GM19467 (cell line): Measurements from ENCODE around the gene CAB39.
A peak's percentile ranks its signal among the peaks of the same experiment; 100 is the strongest.

Source experiments
- ATAC-seq: cut with Tn5 transposase; IDR thresholded peaks from one replicate; pipeline ENCODE4 v1.9.1; 2021; ENCODE audit warnings: mild to moderate bottlenecking, moderate library complexity; ENCODE audit not compliant: unreplicated experiment

The CAB39 gene

GRCh38 chr2:230811508-230811907 is 98.9 kb downstream of the CAB39 start:
- ATAC-seq = no peak

- ATAC-seq = no peak
These were observed 99.4 kb downstream of the CAB39 start for GRCh38 chr2:230812033-230812432.

- no peak for ATAC-seq
These were observed 102.0 kb downstream of the CAB39 start for GRCh38 chr2:230814616-230815015.

- ATAC-seq = no peak
These were observed 102.4 kb downstream of the CAB39 start for GRCh38 chr2:230815088-230815487.

GRCh38 chr2:230816735-230817134 is 104.1 kb downstream of the CAB39 start:
- no peak for ATAC-seq

GRCh38 chr2:230819433-230819832 is 106.8 kb downstream of the CAB39 start:
- ATAC-seq = no peak

GRCh38 chr2:230821261-230821990 is 108.8 kb downstream of the CAB39 start:
- no peak for ATAC-seq

- no peak for ATAC-seq
These were observed 109.4 kb downstream of the CAB39 start for GRCh38 chr2:230821991-230822520.

GRCh38 chr2:230823264-230823964 is 110.8 kb downstream of the CAB39 start:
- no peak for ATAC-seq

GRCh38 chr2:230824406-230824978 is 111.8 kb downstream of the CAB39 start:
- no peak for ATAC-seq

GRCh38 chr2:230825354-230825753 is 112.7 kb downstream of the CAB39 start:
- ATAC-seq = no peak

GRCh38 chr2:230827774-230828271 is 115.2 kb downstream of the CAB39 start:
- ATAC-seq = no peak

GRCh38 chr2:230828272-230828961 is 115.8 kb downstream of the CAB39 start:
- no peak for ATAC-seq

- ATAC-seq = no peak
These were observed 116.7 kb downstream of the CAB39 start for GRCh38 chr2:230829293-230829692.

- no peak for ATAC-seq
These were observed 117.3 kb downstream of the CAB39 start for GRCh38 chr2:230829959-230830358.

GRCh38 chr2:230830428-230830827 is 117.8 kb downstream of the CAB39 start:
- ATAC-seq = no peak

- ATAC-seq = no peak
These were observed 127.7 kb downstream of the CAB39 start for GRCh38 chr2:230840301-230840700.

GRCh38 chr2:230842473-230842872 is 129.8 kb downstream of the CAB39 start:
- no peak for ATAC-seq

- no peak for ATAC-seq
These were observed 130.5 kb downstream of the CAB39 start for GRCh38 chr2:230843132-230843531.

- no peak for ATAC-seq
These were observed 133.7 kb downstream of the CAB39 start for GRCh38 chr2:230846360-230846759.

- ATAC-seq = peak; percentile 90
These were observed 135.3 kb downstream of the CAB39 start for GRCh38 chr2:230847883-230848388.
